ENCODE data around the gene SYTL3.
"Not testable (repeated sequence)": the region's sequence is repeated elsewhere in the genome, so short reads cannot be mapped to it uniquely, and the experiment has no call there.

Gene SYTL3, protein sequence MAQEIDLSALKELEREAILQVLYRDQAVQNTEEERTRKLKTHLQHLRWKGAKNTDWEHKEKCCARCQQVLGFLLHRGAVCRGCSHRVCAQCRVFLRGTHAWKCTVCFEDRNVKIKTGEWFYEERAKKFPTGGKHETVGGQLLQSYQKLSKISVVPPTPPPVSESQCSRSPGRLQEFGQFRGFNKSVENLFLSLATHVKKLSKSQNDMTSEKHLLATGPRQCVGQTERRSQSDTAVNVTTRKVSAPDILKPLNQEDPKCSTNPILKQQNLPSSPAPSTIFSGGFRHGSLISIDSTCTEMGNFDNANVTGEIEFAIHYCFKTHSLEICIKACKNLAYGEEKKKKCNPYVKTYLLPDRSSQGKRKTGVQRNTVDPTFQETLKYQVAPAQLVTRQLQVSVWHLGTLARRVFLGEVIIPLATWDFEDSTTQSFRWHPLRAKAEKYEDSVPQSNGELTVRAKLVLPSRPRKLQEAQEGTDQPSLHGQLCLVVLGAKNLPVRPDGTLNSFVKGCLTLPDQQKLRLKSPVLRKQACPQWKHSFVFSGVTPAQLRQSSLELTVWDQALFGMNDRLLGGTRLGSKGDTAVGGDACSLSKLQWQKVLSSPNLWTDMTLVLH
- long read RNA-seq, donor 1, partial matches to known transcripts = 163 of 190 reads
- long read RNA-seq, donor 1, other reads (novel, unspliced or antisense) = 27 of 190 reads
- long read RNA-seq, donor 2, partial matches to known transcripts = 85 of 113 reads
- long read RNA-seq, donor 2, other reads (novel, unspliced or antisense) = 28 of 113 reads
- long read RNA-seq, donor 3 = 0 reads
- long read RNA-seq, donor 4 = 0 reads
- long read RNA-seq, donor 5 = 0 reads
- long read RNA-seq, donor 6, partial matches to known transcripts = 197 of 197 reads
- long read RNA-seq, donor 6, other reads (novel, unspliced or antisense) = 0 of 197 reads
- long read RNA-seq, donor 7 = 0 reads
- long read RNA-seq, donor 8 = 0 reads

DNA sequence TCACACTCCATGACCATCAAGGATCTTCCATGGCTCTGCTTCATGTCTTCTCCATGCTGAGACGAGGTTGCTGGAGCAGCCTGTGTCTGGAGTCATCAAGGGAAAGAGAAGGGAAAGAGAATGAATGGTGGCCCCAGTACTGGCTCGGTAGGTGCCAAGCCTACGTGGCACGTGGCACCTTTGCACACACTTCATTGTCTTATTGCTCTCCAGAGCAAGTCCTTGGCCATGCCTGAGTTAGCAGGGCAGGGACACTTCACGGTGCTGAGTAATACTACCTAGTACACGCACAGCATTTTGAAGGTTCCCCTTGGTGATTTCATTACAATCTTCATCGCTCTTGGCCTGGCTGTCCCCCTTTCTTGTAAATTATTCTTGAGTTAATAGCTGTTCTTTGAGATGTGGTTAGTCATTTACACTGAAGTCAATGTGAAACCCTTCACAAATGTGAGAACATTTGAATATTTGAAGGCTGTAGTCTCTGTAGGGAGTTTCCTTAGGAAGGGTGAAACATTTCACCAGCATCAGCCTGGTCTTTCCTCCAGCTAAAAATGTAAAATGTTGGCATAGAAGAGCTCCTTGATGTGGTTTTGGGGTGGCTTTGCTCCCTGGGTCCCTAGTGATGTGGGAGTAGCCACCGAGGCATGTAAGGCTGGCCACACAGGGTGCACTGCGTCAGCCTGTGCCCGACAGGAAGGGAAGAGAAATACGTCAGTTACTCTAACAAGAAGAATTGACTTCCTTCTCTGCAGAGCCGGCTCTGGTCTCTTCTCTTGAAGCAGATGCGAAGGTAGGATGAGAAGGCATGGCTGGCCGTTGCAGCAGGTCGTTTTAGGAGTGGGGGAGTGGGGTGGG is at the start of gene SYTL3:
Gene SYTL3 (plus strand): TSS at position 766 of the 855 bp plus-strand sequence. CDS start 13,215 bp downstream, outside the sequence.
- DNase-seq = peak; percentile 38

DNA sequence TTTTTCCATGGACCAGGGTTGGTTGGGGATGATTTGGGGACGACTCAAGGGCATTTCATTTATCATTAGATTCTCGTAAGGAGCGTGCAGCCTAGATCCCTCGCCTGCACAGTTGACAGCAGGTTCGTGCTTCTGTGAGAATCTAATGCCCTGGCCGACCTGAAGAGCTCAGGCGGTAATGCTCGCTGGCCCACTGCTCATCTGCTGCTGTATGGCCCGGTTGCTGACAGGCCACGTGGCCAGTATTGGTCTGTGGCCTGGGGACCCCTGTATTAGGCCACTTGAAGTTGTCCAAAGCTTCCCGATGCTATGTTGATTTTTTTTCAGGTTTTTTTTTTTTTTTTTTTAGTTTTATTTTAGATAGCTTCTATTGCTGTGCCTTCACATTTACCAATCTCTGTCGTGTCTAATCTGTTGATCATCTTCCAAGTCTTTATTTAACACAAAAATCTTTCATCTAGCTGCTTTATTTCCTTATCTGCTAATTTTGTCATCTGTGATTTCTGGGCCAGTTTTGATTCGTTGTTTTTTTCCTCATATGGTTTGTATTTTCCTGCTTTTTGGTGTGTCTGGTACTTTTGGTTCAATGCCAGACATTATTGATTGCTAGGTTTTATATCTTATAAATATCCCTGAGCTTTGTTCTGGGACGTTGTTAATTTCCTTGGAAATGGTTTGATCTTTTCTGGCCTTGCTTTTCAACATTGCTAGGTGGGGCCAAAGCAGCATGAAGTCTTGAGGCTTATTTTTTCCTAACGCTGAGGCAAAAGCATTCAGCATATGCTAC is 46.4 kb upstream of the SYTL3 start:
- DNase-seq = no peak

DNA sequence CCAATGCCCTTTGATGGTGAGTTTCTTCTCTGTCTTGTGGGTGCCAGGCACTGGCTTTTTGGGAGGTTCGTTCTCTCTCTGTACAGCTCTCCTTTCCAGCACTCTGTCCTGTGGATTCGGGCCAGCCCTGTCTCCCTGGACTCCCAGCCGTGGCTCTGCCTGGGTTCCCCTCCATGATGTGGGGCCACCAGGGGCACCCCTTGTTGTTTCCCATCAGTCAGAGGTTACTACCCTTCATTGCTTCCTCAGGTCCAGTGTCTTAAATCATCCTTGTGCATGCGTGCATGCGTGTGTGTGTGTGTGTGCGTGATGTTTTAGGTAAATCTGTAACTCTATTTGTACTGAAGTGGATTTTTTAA is 45.8 kb upstream of the SYTL3 start:
- no peak for DNase-seq

DNA sequence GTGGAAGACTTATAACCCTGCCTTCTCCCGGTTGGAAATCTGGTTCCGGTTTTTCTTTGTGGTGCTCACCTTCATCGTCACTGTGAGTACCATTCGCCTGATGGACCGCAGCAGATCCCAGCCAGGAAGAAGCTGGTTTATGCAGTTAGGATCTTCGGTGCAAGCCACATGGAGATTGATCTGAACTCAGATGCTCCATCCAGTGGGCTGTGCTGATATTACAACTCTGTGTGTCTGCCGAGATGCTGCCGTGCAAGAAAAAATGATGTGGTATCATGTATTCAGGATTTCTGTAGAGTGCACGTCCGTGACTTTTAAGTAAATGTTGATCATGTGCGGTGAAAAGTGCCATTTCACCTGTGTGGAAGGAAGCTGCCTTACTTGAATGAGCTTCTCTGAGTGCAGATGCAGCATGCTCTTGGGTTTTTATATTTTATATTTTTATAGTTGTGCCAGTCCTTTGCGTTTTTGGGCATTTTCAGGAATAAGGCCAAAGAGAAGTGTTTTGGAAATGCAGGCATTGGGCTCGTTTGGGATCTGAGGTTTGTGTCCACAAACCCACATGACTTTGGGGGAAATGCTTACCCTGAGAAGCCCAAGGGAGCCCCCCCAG is 44.5 kb upstream of the SYTL3 start:
- peak; percentile 37 for DNase-seq

DNA sequence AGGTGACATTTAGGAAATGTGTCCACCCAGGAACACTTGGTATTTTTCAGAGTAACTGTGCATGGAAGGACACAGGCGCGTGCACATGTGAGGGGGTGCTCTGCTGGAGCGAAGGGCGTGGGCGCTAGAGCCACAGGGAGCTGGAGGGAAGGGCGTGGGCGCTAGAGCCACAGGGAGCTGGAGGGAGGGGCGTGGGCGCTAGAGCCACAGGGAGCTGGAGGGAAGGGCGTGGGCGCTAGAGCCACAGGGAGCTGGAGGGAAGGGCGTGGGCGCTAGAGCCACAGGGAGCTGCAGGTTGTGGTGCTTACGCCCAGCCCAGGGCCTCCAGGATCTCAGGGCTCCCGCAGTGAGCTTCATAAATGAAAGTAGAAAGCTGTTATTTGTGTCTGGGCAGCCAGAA is 43.8 kb upstream of the SYTL3 start:
- not testable (repeated sequence) for DNase-seq

DNA sequence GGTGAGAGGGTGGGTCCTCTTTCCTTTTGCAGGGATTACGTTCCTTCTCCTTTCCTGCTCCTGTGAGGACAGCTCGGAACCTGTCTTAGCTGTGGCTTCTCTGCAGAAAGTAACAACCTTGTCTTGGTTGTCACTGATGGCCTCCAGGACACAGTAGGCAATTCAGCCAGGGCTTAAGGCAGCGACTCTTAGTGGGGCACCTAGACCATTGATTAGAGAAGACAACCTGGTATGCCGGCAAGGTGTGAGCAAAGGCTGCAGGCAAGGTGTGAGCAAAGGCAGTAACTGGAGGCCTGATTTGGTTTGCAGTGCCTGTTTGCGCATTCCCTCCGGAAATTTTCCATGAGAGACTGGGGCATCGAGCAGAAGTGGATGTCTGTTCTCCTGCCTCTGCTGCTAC is 42.9 kb upstream of the SYTL3 start:
- DNase-seq = no peak

DNA sequence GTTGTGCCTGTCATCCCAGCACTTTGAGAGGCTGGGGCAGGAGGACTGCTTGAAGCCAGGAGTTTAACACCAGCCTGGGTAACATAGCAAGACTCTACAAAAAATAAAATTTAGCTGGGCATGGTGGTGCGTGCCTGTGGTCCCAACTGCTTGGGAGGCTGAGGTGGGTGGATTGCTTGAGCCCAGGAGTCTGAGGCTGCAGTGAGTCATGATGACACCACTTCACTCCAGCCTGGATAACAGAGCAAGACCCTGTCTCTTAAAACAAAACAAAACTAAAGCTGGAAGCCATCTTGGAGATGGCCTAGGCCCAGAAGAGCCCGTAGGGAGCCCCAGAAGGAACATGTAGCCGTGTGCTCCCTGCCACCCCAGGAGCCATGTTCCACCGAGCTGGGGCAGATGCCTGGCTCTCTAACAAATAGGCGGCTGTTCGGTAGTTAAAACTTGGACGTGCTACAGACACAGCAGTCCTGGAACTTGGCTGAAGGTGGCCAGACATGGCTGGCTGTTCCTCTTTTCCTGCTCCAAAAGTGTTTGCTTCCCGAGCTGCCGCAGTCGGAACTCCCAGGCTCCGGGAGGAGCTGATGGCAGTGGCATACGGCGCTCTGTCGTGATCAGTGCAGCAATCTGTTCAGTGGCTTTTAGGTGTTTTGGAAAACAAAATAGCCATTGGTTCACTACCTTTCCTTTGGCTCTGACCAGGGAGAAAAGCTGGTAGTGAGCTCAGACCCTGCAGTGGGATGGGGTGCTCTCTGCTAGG is 42.3 kb upstream of the SYTL3 start:
- no peak for DNase-seq

DNA sequence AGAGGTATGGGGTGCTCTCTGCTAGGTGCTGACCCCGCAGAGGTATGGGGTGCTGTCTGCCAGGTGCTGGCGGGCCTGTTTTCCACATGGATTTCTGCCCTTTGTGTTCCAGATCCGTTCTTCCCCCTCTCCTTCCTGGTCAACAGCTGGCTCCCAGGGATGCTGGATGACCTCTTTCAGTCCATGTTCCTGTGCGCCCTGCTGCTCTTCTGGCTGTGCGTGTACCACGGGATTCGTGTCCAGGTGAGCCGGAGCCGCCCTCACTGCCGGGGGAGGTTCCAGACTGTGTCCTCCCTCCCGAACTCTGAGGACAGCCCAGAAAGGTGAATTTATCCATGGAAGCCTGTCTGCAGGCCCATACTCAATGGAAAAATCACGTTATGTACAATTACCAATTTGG is 41.6 kb upstream of the SYTL3 start:
- DNase-seq = no peak

DNA sequence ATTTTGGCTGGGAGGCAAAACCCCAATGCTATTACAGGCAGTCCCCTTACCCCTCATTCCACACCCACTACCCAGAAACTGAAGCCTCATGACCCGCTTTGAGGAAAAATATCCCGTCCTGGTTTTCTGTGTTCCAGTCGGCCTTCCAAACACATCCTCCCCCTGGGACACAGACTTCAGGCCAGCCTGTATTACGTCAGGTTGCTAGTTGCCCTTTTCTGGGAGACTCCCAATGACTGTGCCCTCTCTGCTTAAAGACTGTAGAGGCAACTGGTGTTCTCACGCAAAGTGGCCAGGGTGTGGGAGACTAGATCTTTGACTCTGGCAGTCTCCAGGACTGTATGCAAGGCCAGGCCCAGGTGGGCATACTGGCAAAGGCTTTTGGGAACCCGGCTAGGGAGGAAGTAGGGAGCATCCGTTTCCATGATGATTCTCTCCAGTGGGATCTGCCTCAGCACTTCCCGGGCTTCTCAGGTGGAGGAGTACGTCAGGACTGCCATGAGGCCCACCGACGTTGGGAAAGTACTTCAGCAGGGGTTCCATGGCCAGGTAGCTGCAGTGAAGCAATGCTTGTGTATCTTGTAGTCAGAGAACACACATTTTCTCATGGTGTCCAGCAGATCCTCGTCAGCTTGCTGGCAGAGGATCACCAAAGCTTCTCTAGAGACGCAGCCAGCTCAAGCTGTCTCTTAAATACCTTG is 40.2 kb upstream of the SYTL3 start:
- no peak for DNase-seq

DNA sequence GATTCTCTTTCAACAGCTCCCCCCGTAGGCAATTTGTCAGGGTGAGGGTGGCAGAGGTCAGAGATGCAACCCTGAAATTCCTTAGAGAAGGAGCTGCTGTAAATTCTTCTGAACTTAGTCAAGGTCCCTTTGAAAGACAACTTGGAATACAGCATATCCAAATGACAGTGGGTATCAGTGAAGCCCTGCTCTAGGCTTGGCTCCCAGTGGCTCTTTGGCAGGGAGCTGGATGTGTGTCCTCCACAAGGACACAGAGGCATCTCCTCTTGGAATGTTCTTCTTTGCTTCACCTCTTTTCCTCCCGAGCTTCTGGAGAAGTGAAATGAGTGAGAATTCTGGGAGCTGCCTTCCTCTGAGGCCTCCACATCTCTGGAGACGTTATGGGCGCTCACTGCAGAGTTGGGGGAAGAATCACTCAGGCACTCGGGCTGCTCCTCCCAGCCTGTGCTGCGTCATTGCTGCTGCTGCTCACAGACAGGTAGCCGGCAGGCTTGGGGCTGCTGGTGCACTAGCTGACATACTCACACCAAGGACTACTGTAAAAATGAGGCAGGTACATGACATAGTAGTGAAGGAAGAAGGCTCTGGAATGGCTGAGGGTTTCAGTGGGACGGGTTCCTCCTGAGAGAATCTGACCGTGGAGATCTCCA is 39.4 kb upstream of the SYTL3 start:
- DNase-seq = no peak

DNA sequence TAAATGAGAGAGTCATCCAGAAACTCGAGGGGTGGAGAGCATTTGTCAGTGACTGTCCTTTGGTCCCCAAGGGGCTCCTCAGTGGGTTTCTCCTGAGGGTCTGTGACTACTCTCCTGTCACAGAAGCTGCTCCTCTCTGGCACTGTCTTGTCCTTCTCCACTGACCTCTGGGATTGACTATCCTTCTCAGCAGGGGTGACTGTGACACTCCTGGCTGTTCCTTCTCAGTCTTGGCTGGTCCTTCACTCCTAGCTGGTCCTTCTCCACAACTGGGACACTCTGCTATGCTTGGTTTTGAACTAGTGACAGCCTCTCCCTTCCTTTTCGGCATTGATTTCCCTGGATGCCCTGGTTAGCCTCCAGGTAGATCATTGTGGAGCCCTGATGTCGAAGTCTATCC is 38.8 kb upstream of the SYTL3 start:
- DNase-seq = no peak

DNA sequence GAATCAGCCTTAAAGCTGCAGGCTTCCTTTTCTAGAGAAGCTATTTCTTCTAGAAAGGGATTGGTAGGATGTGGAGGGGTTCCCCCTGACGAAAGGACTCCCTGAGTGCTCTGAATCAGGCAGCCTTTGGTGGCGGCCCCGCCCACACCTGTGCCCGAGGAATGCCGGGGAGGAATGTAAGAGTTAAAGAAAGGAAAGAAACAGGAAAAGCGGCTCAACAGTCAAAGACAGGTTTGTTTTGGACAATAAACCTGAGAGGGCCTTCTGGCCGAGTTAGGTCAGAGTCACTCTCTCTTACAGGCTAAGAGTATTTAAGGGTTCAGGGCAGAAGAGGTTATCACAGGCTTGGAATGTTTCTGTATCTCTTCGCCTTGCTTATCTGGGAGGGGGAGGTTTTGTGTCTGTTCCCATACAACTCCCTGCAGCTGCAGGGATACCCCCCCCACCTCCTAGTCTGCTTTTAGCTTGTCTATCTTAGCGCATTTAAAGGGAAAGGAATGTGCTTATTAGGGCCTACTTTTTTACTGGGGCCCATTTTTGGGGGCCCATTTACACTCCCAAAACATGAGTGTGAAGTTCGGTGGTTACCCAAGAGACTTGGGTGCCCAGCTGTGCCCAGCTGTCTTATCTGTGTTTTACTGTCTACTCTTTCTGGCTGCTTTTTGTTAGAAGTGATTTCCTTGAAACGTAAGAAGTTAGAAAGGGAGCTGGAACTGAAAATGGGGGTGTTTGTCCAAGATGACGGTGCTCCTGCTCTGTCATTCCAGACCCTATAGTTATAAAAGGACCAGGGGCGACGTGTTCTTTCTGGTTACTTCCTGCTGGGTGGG is 38.1 kb upstream of the SYTL3 start:
- peak; percentile 46 for DNase-seq

DNA sequence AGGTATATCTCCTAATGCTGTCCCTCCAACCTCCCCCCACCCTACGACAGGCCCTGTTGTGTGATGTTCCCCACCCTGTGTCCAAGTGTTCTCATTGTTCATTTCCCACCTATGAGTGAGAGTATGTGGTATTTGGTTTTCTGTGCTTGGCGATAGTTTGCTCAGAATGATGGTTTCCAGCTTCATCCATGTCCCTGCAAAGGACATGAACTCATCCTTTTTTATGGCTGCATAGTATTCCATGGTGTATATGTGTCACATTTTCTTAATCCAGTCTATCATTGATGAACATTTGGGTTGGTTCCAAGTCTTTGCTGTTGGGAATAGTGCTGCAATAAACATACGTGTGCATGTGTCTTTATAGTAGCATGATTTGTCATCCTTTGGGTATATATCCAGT is 35.2 kb upstream of the SYTL3 start:
- not testable (repeated sequence) for DNase-seq

DNA sequence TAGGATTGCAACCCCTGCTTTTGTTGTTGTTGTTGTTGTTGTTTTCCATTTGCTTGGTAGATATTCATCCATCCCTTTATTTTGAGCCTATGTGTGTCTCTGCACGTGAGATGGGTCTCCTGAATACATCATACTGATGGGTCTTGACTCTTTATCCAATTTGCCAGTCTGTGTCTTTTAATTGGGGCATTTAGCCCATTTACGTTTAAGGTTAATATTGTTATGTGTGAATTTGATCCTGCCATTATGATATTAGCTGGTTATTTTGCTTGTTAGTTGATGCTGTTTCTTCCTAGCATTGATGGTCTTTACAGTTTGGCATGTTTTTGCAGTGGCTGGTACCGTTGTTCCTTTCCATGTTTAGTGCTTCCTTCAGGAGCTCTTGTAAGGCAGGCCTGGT is 31.6 kb upstream of the SYTL3 start:
- not testable (repeated sequence) for DNase-seq

DNA sequence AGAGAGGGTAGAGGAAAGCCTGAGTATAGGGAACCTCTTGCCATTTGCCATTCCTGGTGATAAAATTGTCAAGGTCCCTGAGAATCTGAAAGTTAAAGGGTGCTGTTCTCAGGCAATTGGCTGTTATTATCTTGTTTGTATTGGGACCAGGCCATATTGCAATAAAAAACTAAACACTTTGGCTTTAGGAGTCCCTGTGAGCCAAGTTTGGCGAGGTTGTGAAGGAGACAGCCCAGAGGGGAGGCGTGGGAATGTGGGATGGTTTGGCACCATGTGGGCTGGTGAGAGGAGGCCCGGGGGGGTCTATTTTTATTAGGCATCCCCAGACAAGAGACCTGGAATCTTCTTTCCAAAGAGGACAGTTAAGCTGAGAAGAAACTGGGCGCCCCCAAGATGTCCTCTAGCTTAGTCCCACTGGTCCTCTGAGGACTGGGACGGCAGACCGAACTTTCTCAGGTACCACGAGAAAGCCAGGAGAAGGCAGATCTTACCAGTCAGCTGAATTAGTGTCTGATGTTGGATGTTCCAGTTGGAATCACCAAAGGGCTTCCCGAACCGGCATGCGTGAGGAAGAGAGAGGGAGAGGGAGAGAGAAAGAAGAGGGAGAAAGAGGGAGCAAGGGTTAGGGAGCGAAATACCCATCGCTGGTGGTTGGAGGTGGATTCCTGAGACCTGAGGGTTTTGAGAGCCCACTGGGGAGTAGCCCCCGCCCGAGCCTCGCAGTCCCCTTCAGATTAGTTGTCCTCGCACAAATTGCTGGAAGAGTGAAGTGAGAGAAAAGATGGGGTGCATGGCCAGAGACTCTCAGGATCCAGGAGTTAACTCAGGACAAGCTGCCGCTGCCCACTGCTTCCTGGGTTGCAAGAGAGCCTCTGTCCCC is 29.7 kb upstream of the SYTL3 start:
- no peak for DNase-seq

DNA sequence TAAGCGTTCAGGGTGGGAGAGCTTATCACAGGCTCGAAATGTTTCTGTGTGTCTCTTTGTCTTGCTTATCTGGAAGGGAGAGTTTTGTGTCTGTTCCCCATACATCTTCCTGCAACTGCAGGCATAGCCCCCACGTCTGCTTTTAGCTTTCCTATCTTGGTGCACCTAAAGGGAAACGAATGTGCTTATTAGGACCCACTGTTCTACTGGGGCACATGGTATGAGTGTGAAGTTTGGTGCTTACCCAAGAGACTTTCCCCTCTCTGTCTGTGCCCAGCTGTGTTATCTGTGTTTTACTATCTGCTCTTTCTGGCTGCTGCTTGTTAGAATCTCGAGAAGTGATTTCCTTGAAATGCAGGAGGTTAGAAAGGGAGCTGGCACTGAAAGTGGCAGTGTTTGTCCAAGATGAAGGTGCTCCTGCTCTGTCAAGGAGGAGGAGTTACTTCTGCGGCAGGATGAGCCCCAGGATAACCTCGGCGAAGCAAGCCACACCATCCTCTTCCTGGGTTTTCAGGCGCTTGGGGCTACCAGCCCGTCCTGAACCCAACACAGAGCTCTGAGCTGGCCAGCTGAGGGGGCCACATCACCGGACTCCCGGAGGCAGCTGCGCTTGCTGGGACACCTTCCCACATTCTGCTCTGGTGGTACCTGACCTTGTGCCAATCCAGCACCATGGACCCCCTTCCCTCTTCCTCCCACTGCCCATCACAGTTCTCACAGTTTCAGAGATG is 28.7 kb upstream of the SYTL3 start:
- no peak for DNase-seq

All from right kidney (tissue), 9 donors.